GM19395 (cell line): ENCODE data around the gene HOXA6.

Source experiments
- ATAC-seq: cut with Tn5 transposase; IDR thresholded peaks from one replicate; pipeline ENCODE4 v1.9.1; 2021; ENCODE audit warnings: mild to moderate bottlenecking, moderate library complexity; ENCODE audit not compliant: unreplicated experiment

HOXA6 gene

DNA sequence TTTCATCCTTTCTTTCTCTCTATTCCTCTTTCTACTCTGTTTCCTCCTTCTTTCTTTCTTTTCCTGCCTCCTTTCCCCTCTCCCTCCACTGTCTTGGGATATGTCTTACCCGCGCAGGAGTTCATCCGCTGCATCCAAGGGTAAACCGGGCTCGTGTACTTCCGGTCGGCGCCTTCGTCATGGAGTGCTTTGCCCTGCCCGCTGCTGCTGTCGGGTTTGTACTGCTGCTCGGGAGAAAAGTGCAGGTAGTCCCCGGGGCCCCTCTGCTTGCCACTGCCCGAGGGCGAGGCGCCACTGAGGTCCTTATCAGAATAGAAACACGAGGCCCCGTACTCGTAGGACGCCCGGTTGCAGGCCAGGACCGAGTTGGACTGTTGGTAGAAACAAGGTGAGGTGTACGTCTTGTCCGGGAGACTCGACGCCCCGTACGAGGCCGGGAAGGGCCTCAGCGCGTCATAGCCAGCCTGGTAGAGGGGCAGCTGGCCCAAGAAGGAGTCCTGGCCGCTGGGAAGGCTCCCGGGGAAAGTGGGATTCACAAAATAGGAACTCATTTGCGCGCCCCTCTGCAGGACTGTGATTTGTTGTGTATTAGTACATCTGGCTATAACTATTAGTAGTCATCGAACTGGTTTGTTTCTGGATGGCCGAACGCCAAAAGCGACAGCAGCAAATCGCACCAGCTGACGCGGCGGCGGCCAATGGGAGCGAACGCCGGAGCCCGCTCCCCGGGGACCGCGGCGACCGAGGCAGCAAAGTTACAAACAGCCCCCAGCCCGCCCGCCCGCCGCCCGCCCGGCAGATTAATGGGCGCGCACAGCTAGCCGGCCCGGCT is at the start of gene HOXA6:
Gene HOXA6 (minus strand): TSS at position 576 of the 832 bp plus-strand sequence. CDS start 25 bp downstream, at position 551.
- no peak for ATAC-seq

DNA sequence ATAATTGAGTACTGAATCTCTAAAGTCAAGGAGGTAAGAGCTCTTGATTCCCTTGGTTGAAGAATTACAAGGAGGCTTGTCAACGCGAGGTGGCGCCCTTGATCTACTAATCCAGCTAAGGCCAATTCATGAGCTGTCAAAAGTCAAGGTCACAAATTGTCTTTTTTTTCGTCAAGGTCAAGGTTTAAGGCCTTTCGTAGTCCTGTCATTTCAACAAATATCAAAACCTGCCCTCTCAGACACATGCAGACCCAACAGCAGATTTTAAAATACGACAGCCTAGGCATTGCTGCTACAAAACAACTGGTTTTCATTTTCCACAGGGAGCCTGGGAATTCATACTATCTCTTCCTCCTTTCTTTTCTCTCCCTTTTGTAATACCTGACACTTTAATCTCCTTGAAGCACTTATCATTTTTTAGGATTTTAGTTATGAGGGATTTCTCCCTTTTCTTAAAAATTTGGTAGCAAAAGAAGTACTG is 48.8 kb upstream of the HOXA6 start:
- no peak for ATAC-seq

- no peak for ATAC-seq
Observed at GRCh38 chr7:27194686-27195379, 47.3 kb upstream of the HOXA6 start.

DNA sequence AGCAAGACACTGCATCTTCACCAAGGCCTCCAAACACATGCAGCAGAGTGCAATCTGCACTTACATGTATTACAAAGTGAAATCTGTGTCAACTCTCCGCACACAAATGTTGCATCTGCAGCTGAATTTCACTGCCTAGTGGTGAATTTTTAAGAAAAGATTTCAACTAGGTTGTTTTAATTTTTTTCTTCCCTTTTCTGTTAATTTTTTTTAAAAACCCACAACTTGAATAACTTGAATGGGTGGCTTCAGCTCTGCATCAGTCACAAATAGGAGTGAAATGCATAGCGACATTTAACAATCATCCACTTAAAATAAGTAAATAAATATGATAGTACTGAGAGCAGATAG is 46.4 kb upstream of the HOXA6 start:
- ATAC-seq, result no peak

- no peak for ATAC-seq
Observed at GRCh38 chr7:27193335-27194001, 45.9 kb upstream of the HOXA6 start.

DNA sequence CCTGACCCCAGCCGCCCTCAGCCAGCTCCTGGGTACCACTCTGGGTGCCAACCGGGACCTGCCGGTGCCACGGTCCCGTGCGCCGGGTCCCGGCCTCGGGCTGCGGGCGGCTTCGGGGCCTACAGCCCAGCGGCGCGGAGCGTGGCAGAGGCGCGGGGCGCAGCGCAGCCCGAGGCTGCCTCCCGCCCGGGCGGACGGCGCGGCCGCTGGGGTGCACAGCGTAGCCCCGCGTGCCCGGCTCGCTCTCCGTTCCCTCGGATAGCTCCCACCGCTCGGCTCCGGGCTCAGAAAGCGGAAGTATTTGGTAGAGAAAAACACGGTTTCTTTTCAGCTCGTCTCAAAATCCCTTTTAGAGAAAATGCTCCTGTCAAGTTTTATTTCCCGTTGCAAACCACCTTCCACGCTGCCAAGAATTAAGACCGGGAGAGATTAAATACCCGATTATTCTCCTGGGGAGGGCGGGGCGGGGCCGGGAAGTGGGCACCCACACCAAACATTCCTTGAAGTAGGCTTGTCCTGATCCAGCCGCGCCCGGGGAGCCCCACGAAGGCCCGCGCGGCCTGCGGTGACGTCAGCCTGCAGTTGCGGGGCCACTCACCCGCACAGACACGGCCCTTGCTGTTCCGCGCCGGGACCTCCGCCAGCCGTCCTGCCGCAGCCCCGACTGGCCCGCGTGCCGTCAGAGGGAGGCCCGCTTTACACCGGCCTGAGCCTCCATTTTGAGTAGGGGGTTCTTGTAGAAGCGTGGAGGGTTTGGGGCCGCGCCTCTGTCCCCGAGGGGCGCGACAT is 45.2 kb upstream of the HOXA6 start:
- ATAC-seq, result no peak

DNA sequence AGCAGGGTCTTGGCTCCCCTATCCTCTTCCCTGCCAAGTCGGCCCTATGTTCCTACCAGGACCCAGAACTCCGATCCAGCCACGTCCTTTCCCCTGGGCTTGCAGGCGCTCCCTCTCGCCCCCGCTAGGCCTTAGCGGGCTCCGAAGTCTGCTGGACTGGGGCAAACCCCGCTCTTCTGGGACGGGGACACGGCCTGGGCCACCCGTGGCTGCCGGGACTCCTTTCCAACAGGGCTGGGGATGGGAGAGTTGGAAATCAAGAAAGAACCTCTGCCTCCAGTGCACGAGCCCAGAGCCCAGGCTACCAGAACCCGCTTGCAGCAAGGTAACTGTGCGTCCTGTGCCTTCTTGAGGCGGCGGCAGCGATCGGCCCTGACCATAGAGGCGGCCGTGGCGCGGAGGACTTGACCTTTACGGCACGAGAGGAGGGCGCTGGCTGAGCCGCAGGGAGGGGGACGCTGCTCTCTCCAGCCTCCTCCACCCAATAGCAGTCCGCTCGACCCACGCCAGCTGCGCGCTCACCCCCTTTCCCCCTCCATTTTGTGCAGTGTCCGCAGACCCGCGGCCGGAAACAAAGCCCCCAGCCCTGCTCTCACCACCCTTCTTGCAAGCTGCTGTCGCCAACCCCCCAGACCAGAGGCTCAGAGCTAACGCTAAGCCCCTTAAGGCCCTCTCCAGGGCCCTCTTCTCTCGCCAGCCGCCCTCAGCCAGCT is 44.4 kb upstream of the HOXA6 start:
- no peak for ATAC-seq

- no peak for ATAC-seq
Observed at GRCh38 chr7:27191161-27191731, 43.7 kb upstream of the HOXA6 start.

GRCh38 chr7:27189997-27190748 is 42.6 kb upstream of the HOXA6 start:
- ATAC-seq, result no peak

DNA sequence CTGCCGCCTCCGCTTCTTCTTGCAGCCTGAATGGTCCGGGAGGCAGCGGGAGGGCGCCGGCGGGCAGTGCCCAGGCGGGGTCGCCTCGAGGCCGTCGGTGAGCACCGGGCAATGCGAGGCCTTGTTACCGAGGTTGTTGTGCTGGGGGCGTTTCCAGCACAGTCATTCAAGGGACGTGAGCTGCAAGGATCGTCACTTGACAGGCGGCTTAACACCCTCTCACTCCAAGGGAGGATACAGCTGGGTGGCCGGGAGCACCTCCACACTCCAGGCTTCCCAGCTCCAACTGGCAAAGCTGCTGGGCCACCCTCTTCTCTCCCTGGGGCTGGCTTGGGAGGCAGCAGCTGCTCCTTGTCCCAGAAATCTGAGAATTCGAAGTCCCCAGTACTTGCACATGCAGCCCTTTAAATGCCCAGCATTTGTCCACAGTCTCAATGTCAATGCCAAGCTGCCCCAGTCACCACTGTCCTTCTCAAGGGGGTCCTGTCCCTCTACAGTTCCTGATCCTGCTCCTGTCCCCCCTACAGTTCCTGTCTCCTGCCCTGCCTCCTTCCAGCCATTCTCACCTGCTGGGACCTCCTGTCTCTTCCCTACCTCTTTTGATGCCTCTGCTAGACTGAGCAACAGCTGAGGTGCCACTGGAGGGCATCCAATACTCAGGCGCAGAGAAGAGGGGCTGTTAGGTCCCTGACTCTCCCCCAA is 41.9 kb upstream of the HOXA6 start:
- ATAC-seq, result no peak

DNA sequence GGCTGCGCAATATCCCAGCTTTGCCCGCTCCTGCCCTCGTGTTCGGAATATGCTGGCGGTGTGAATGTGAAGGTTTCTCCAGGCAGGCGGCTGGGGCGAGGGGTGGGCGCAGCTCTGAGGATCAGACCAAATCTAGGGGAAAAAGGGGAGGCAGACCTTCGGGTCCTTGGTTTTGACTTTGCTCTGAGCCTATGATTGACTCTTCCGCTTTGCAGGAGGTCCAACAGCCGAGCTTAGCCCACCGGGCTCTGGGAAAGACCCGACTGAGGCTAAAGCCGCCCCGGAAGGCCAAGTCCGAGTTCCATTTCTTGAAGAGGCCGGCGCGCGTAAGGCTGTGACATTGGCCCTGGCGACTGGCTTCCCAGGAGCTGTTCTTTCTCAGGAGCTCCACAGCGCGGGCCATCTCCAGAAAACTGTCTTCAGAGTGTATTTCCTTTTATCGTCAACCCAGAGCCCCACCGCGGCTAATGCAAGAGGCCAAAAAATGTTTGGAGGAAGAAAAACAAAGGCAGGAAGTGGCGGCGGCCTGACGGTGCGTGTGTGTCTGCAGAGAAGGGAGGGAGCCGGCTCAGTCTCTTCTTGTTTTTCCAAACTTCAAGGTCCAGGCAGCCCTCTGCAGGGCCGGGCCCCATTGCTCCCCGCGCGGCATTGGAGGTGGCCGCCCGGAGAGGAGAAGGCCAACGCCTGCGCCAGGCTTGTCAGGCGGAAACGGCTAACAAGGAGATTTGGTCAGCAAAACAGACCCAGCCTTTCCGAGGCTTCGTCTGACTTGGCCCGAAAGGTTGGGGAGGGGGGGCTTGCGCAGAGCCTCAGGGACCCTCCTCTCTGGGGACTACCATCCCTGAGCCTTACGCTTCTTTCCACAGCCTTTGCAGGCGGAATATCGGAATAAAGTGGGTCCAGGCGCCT is 41.1 kb upstream of the HOXA6 start:
- ATAC-seq, result no peak

DNA sequence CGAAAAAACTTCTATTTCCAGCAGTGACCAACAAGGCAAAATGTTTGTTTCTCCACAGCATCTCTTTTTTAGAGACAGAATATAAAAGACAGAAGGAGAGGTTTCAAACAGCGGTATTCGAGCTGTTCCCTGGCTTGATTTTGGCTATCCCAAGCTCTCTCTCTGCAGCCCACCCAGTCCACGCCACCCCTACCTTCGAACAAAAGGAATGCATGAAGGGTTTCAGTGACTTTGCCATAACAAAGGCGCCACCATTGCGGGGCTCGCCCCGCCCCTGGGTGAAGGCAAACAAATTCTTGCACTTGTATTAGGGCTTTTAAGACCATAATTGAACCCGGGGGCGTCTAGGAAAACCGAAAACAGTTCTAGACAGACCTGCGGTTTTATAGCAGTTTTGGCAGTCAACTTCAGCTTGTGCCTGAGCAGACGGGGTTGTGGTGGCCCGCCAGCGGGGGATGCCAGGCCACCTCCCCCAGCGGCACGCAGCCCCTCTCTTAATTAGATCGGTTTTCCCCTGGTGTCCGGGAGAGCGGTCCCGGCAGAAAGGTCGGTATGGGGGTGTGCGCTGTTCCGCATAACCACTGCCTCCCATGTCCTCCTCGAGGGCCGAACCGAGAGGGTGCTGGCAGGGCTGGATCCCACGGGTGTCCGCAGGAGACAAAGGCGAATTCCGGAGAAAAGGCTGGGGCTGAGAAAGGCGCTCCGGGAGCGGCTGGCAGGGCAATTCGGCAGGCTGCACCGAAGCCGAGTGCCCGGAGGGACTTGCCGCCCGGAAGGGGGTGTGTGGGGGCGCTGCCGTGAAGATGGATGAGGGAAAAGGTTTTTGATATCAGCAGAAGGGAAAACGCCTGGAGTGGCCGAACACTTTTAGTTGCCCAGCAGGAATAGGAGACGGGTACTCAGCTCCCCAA is 40.2 kb upstream of the HOXA6 start:
- ATAC-seq, result no peak

- no peak for ATAC-seq
Observed at GRCh38 chr7:27186668-27187474, 39.3 kb upstream of the HOXA6 start.

DNA sequence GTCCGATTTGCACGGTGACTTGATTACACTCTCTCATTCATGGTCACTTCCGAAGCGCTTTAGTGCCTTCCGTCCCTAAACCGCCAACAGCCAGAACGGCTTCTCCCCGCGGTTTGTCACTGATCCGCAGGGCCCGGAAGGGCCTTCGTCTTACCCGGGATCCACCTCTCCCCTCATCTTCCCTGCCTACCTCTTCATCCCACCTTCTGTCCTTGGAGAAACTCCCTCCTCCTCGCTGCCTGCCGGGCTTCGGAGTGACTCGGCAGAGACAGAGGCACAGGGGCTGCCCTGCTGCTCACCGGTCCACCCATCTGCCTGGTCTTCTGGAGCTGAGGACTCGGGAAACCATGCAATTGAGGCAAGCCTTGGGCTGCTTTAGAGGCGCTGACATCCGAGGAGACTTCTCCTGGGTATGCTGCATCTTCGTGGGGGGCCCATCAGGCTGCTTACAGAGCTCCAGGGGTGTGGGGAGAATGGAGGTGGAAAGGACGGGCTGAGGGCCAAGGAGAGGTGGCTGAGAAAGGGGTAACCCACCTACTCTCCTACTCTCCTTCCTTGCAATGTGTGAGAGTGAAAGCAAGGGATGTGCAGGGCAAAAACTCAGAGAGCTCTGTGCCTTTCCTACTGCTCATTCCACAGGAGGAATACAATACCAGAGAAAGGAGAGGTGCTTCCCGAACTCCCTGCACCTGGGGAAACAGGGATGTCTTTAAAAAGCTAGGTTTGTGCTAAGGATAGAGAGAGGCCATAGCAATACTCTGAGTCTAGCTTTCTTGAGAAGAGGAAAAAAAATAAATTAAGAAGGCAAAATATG is 38.5 kb upstream of the HOXA6 start:
- no peak for ATAC-seq
